Bone marrow (tissue), 2 donors: Measurements from ENCODE around the gene ITPR1.
"Not testable (repeated sequence)": the region's sequence is repeated elsewhere in the genome, so short reads cannot be mapped to it uniquely, and the experiment has no call there.

ENCODE experiments used
- DNase-seq, 2 donors: peaks; one replicate each; lab custom pipeline; 2025; lab: John Stamatoyannopoulos, UW

Gene ITPR1

GRCh38 chr3:4493014-4493940 lies at the start of gene ITPR1:
Gene ITPR1, plus strand, starts transcription at chr3:4493348. Its CDS starts 23,144 bp downstream, at chr3:4516492.
- peak; percentile 80 to 98 for DNase-seq

- no peak for DNase-seq
These were observed 45.7 kb upstream of the ITPR1 start for GRCh38 chr3:4447295-4447999.

- no peak for DNase-seq
These were observed 45.0 kb upstream of the ITPR1 start for GRCh38 chr3:4448187-4448586.

- no peak for DNase-seq
These were observed 43.9 kb upstream of the ITPR1 start for GRCh38 chr3:4449043-4449805.

- DNase-seq, result no peak
These were observed 39.0 kb upstream of the ITPR1 start for GRCh38 chr3:4454142-4454541.

GRCh38 chr3:4456780-4457179 lies 36.4 kb upstream of the ITPR1 start:
- DNase-seq, result not testable (repeated sequence)

GRCh38 chr3:4458961-4459360 lies 34.2 kb upstream of the ITPR1 start:
- DNase-seq, result no peak

GRCh38 chr3:4460334-4460733 lies 32.8 kb upstream of the ITPR1 start:
- no peak for DNase-seq

- no peak for DNase-seq
These were observed 31.6 kb upstream of the ITPR1 start for GRCh38 chr3:4461468-4462090.

- no peak for DNase-seq
These were observed 30.6 kb upstream of the ITPR1 start for GRCh38 chr3:4462369-4463040.

- DNase-seq, result no peak
These were observed 28.6 kb upstream of the ITPR1 start for GRCh38 chr3:4464576-4464975.

GRCh38 chr3:4466741-4467521 lies 26.2 kb upstream of the ITPR1 start, which contains the start of gene SUMF1:
Gene SUMF1, minus strand, starts transcription at chr3:4467269. Its CDS starts 24 bp downstream, at chr3:4467245.
- DNase-seq, result peak; percentile 29 to 45

GRCh38 chr3:4467522-4467867 lies 25.7 kb upstream of the ITPR1 start:
- no peak for DNase-seq

GRCh38 chr3:4471907-4472306 lies 21.2 kb upstream of the ITPR1 start:
- DNase-seq, result no peak

- no peak for DNase-seq
These were observed 20.8 kb upstream of the ITPR1 start for GRCh38 chr3:4472312-4472711.

- no peak for DNase-seq
These were observed 20.4 kb upstream of the ITPR1 start for GRCh38 chr3:4472766-4473165.

GRCh38 chr3:4474683-4475490 lies 18.3 kb upstream of the ITPR1 start:
- peak; percentile 24 to 91 for DNase-seq

GRCh38 chr3:4475804-4476203 lies 17.3 kb upstream of the ITPR1 start:
- DNase-seq, result peak in 1 of 2 donors; percentile 23

GRCh38 chr3:4476496-4476895 lies 16.7 kb upstream of the ITPR1 start:
- no peak for DNase-seq

GRCh38 chr3:4478261-4478660 lies 14.9 kb upstream of the ITPR1 start:
- DNase-seq, result no peak
